Measurements from ENCODE around the gene KSR2. TPM values are rescaled to one million over a fixed set of nuclear protein-coding genes. Genes with fewer than 3 reads are reported as not detected.
"Not testable (repeated sequence)": the region's sequence is repeated elsewhere in the genome, so short reads cannot be mapped to it uniquely, and the experiment has no call there.

Gene KSR2
- total and polyA plus RNA-seq, 7 donors, result under 0.01 to 0.04 (median 0.02) TPM; not detected in 2

DNA sequence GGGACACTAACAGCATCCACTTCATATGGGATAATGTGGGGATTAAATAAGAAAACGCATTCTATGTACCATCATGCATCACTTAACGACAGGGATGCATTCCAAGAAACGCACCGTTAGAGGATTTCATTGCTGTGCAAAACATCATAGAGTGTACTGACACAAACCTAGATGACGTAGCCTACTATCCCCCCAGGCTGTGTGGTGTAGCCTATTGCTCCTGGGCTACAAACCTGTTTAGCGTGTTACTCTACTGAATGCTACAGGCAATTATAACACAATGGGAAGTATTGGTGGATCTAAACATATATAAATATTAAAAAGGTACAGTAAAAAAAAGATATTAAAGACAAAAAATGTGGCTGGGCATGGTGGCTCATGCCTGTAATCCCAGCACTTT, 230.6 kb downstream of the KSR2 start:
- Histone ChIP-seq H3K9me3 (no peaks in the 10 kb centered on the region), H3K4me1 (no peaks in the 10 kb centered on the region), H3K4me3 (no peak overlapping the region), H3K27ac (no peak overlapping the region), H3K36me3 (ENCODE audit: insufficient read depth in 1 of 2, low read depth in 1 of 2) (no peaks in the 10 kb centered on the region), H3K27me3 (ENCODE audit: insufficient read depth in 3 of 3, low read length in 2 of 3) (no peaks in the 10 kb centered on the region)
- intact Hi-C loops (cut with DNase I), result no loop called here
- no peak for ATAC-seq
- DNase-seq, result no peak
- WGBS, 3 donors, result 84 to 86% (median 84%) methylated on average over 6 of the region's 6 CpGs
- TF ChIP-seq, protein P1, sequence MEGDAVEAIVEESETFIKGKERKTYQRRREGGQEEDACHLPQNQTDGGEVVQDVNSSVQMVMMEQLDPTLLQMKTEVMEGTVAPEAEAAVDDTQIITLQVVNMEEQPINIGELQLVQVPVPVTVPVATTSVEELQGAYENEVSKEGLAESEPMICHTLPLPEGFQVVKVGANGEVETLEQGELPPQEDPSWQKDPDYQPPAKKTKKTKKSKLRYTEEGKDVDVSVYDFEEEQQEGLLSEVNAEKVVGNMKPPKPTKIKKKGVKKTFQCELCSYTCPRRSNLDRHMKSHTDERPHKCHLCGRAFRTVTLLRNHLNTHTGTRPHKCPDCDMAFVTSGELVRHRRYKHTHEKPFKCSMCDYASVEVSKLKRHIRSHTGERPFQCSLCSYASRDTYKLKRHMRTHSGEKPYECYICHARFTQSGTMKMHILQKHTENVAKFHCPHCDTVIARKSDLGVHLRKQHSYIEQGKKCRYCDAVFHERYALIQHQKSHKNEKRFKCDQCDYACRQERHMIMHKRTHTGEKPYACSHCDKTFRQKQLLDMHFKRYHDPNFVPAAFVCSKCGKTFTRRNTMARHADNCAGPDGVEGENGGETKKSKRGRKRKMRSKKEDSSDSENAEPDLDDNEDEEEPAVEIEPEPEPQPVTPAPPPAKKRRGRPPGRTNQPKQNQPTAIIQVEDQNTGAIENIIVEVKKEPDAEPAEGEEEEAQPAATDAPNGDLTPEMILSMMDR (IDR thresholded peaks at IDR 0.05), result no peak

DNA sequence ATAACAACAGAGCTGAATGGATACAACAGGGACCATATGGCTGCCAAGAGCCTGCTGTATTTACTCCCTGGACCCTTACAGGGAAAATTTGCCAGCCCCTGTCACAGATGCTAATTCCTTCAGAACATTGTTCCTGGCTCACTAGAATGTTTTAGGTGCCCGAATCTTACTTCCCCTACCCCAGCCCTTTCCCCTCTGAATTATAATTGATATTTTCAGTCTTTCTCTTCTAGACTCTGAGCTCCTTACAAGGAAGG, 235.3 kb downstream of the KSR2 start:
- no peak overlapping the region for H3K27ac ChIP-seq
- DNase-seq (no peak), ATAC-seq (no peak)
- no peaks in the 10 kb centered on the region for H3K36me3 ChIP-seq (ENCODE audit: insufficient read depth in 1 of 2, low read depth in 1 of 2)
- no peaks in the 10 kb centered on the region for H3K4me1 ChIP-seq
- peaks cover 0 to 4% (median 0%) of the 10 kb centered on the region in 3 donors for H3K27me3 ChIP-seq (ENCODE audit: insufficient read depth in 3 of 3, low read length in 2 of 3)
- intact Hi-C loops (cut with DNase I), result loop anchor here in 1 of 2 donors (1.0 kb wide), 1 partner anchor 24 kb away; no protein-coding TSS in a partner anchor
- no peak overlapping the region for H3K4me3 ChIP-seq
- no peaks in the 10 kb centered on the region for H3K9me3 ChIP-seq
- TF ChIP-seq, protein P1 (IDR thresholded peaks at IDR 0.05), result no peak
- 68 to 83% (median 70%) methylated on average over 1 of the region's 1 CpG for WGBS, 3 donors

DNA sequence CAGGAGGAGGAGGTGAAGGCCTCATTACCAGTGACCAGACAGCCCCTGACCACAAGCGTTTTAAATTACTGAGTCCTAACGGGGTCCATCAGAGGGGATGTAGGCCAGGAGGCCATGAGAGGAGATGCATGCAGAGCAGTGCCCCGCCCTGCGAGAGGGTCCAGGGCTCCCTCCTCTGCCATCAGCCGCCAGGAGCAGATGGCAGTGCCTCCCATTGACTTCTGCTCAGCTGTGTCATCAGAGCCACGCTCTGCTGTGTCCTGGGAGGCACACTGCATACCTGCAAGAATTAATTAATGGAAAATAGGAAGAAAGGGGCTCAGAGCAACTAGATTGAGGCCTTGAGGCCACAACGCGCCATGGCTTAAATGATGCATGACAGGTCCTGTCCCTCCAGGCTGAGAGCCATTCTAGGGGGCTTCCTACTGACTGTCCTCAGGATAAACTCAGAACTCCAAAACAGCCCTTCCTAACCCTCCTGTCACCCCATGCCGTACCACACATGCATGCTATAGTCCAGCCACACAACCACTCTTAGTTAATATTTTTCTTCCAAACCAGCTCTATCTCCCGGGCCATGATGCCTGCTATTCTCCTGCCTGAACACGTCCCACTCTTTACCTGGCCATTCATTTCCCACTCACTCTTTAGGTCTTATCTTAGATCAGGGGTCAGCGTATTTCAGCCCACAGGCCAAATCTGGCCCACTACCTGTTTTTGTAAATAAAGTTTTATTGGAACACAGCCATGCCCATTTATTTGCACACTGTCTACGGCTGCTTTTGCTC, 235.8 kb downstream of the KSR2 start:
- no peak overlapping the region for H3K27ac ChIP-seq
- H3K36me3 ChIP-seq (ENCODE audit: insufficient read depth in 1 of 2, low read depth in 1 of 2), result no peaks in the 10 kb centered on the region
- H3K27me3 ChIP-seq (ENCODE audit: insufficient read depth in 3 of 3, low read length in 2 of 3), result peaks cover 0 to 4% (median 0%) of the 10 kb centered on the region in 3 donors
- no peaks in the 10 kb centered on the region for H3K4me1 ChIP-seq
- intact Hi-C loops (cut with DNase I), result loop anchor here in 1 of 2 donors (1.0 kb wide), 1 partner anchor 24 kb away; no protein-coding TSS in a partner anchor
- no peak for DNase-seq
- 78 to 88% (median 87%) methylated on average over 13 of the region's 13 CpGs for WGBS, 3 donors
- ATAC-seq, result no peak
- TF ChIP-seq, protein P1 (IDR thresholded peaks at IDR 0.05), result no peak
- H3K4me3 ChIP-seq, result no peak overlapping the region
- H3K9me3 ChIP-seq, result no peaks in the 10 kb centered on the region

DNA sequence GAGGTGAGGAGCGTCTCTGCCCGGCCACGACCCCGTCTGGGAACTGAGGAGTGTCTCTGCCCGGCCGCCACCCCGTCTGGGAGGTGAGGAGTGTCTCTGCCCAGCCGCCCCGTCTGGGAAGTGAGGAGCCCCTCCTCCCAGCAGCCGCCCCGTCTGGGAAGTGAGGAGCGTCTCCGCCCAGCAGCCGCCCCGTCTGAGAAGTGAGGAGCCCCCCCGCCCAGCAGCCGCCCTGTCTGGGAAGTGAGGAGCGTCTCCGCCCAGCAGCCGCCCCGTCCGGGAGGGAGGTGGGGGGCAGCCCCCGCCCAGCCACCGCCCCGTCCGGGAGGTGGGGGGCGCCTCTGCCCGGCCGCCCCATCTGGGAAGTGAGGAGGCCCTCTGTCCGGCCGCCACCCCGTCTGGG, 237.7 kb downstream of the KSR2 start:
- H3K27me3 ChIP-seq (ENCODE audit: insufficient read depth in 3 of 3, low read length in 2 of 3); H3K9me3 ChIP-seq; H3K36me3 ChIP-seq (ENCODE audit: insufficient read depth in 1 of 2, low read depth in 1 of 2); DNase-seq; H3K4me3 ChIP-seq; H3K4me1 ChIP-seq; intact Hi-C loops (cut with DNase I); ATAC-seq; H3K27ac ChIP-seq: not testable (repeated sequence)
- 87 to 91% (median 90%) methylated on average over 30 to 32 of the region's 32 CpGs for WGBS, 3 donors

DNA sequence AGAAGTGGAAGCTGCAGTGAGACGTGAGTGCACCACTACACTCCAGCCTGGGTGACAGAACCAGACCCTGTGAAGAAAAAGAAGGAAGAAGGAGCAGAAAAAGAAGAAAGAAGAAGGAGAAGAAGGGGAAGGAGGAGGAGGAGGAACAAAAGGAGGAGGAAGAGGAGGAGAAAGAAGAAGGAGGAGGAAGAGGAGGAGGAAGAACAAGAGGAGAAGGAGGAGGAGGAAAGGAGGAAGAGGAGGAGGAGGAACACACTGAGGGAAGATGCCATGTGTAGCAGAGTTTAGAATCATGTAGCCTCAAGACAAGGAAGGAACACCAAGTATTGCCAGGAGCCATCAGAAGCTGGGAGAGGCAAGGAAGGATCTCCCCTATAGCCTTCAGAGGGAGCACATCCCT, 241.5 kb downstream of the KSR2 start:
- Histone ChIP-seq H3K36me3 (ENCODE audit: insufficient read depth in 1 of 2, low read depth in 1 of 2) (no peaks in the 10 kb centered on the region), H3K4me1 (no peaks in the 10 kb centered on the region), H3K27me3 (ENCODE audit: insufficient read depth in 3 of 3, low read length in 2 of 3) (peaks cover 0 to 4% (median 2%) of the 10 kb centered on the region in 3 donors), H3K9me3 (no peaks in the 10 kb centered on the region), H3K27ac (no peak overlapping the region), H3K4me3 (no peak overlapping the region)
- no peak for ATAC-seq
- TF ChIP-seq, protein P1 (IDR thresholded peaks at IDR 0.05), result no peak
- WGBS, 3 donors, result 53 to 56% (median 56%) methylated on average over 1 of the region's 1 CpG
- intact Hi-C loops (cut with DNase I), result no loop called here
- DNase-seq, result no peak

Data from psoas muscle (tissue), 8 donors.